GM18502 (cell line): ENCODE measurements around the gene LHX8.
"Not testable (repeated sequence)": the region's sequence is repeated elsewhere in the genome, so short reads cannot be mapped to it uniquely, and the experiment has no call there.

Experiments used
- ATAC-seq: cut with Tn5 transposase; IDR thresholded peaks from one replicate; pipeline ENCODE4 v1.9.1; 2021; ENCODE audit warnings: mild to moderate bottlenecking; ENCODE audit not compliant: unreplicated experiment, poor library complexity

The LHX8 gene

DNA sequence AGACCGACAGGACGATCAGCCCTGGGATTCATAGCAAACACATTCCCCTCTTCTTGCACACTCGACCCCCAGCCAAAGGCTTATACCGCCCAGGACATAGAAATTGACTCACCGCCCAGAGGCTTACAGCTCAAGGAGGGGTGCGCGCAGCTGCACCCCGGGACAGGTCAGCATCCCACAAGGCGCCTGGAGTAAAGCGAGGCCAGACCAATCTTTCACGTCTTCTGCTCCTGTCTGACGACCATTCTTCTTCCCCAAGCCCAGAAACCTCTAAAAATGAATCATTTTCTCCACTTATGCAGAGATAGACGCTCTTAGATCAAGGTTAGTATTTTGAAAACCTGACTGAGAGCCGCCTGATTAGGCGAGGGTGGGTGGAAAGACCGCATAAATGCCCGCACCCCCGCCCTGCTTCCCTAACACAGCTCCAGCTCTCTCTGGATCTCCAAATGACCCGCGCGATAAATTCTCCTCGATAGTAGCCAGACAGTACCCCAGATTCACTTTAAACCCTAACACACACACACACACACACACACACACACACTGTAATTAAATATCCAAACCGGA is 1.9 kb upstream of the LHX8 start:
- ATAC-seq = no peak

GRCh38 chr1:75132812-75133619 is 1.2 kb upstream of the LHX8 start:
- no peak for ATAC-seq

DNA sequence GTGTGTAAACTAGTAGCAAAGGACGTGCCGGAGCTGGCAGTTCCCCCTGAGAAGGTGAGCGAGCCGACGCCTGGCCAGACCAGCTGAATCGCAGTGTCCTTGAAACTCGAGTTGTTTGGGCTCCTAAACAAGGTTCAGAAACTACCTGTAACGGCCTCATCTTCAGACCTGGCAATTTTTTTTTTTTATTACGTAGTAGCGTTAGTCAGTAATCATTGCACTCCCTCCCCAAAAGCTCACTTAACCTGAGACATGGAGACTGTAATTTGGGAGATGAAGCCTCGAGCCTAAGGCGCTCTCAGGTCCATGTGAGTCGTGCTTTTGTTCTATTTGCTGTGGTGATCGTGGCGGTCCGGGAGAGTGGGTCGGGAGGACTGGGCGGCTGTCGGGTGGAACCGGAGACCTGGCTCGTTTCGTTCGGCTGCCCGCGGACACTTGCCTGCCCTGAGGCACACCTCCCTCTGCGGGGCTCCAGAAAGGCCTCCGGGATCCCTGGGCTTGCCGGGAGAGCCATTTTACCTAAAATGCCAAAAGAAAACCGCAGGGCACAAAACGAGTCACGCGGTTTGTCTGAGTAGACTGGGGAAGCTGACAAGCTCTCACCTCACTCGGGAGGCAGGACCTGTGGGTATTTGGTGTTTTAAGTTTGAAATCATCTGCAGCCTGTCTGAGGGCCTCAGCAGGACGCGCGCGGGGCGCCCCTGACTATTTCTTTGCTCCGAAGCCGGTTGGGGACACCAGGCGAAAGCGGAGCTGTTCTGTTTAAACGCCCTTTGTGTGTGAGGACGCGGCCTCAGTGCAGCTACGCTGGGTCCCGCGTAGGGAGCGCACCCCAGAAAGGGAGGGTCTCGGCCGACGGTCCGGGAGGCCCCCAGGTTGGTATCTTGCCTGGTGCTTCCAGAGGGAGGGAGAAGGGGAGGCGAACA is 722 bp downstream of the LHX8 start:
- no peak for ATAC-seq

DNA sequence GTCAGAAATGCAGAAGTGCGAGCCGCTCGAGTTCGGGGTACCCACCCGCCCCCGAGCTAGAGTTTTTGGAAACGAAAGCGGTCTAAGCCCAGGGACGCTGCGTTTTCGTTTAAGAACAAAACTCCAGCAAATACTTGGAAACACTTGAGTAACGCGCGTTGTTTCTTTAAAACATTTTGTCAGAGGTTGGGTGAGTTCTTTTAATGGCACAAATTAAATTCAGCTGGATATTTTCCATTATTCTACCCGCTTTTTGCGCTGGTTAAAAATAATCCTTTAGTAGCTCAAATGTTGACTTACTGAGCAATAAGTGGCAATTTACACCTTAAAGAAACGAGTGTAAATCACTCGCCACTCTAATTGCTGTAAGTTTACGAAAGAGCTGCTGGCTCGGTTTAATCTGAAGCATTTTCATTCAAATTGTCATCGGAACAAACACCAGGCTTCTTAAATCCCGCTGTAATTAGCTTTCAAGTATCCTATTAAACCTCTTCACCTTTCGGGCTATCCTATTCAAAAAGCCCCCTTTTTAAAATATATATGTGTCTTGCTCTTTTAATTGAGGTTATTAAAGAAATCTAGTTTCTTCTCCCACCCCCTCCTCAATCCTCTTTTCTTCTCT is 1.5 kb downstream of the LHX8 start:
- ATAC-seq = no peak

- no peak for ATAC-seq
Observed at GRCh38 chr1:75136195-75136815, 2.1 kb downstream of the LHX8 start.

- no peak for ATAC-seq
Observed at GRCh38 chr1:75136921-75137641, 2.9 kb downstream of the LHX8 start.

- ATAC-seq = no peak
Observed at GRCh38 chr1:75152092-75152491, 17.9 kb downstream of the LHX8 start.

DNA sequence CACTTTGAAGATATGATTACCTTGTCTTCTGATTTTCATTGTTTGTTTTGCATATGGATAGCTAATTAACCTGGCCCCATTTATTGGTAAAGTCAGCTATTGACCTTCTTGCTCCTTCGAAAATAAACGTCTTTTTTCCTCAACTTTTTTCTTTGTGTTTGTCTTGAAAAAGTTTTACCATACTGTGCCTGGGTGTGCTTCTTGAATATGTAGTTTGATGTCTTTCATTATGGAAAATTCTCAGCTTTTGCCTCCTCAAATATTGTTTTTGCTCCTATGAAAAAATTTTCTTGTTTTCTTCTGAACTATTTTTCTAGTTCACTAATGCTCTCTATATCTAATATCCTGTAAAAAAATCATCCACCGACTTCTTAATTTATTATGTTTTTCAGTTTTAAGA is 25.0 kb downstream of the LHX8 start:
- no peak for ATAC-seq

- ATAC-seq = peak; percentile 75
Observed at GRCh38 chr1:75165264-75165663, 31.1 kb downstream of the LHX8 start.

DNA sequence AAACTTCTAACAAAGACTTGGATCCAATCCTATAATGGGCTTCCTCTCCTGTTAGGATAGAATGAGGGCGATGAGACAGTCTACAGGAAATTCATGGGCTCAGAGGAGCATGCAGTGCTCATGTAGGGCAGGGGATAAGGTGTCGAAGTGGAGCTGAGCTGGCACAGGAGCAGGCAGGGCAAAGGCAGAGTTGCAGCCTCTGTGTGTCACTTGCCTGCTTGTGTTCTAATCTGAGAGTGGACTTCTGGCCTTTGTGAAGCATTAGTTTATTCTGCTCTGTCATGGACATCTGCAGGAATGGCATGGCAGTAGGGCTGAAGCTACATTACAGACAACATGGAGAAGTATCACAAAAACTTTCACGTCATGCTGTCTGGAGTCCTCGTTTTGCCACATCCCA is 32.6 kb downstream of the LHX8 start:
- ATAC-seq = no peak

DNA sequence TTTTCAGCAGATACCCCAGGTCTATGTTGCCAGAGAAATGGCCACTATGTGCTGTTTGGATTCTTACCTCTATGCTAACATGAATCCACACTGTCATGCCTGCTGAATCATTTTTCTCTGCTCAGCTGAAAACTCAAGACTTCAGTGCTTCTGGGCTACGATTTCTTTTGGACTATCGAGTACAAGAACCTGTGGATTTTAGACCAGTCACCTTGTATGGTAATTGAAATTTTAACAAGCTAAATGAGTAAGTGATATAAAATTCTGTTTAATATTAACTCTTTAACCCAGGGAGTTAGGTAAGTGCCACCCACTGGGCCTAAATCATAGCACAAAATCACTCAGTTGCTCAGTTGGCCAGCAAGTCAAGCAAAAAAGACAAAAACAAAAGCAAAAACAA is 35.8 kb downstream of the LHX8 start:
- no peak for ATAC-seq

DNA sequence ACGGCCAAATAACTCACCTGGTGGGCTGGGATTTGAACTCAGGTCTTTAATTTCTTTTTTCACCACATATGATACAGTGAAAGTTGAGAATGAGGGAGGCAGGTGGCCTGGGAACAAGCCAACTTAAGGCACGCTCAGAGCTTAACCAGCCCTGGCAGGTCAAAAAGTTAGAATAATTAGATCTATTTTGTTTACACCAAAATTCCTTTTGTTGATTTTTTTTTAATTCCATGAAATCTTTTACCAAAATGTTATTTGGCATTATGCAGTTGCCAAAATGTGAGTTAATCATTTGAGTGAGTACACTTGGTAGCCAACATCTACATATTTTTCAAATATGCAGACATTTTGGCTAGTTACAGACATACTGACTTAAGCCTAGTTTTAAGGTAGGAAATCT is 36.8 kb downstream of the LHX8 start:
- no peak for ATAC-seq

- no peak for ATAC-seq
Observed at GRCh38 chr1:75171876-75172275, 37.7 kb downstream of the LHX8 start.

DNA sequence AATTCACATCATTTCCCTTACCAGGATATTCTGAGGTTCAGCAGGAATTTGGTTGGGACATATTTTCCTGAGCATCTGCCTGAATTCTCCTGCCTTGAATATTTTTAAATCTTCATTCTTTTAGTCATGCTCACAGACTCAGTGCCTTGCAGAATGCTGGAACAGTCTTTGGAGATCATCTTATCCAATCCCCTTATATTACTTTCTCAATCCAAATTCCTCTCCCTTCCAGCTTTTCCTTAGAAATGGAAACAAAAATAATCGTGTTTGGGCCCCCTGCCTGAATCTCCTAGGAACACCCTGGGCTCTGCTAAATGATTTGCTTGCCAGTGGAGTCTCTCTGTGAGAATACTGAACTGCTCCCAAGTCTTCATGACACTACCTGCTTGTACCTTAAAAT is 38.4 kb downstream of the LHX8 start:
- no peak for ATAC-seq

- no peak for ATAC-seq
Observed at GRCh38 chr1:75174031-75174760, 40.0 kb downstream of the LHX8 start.

DNA sequence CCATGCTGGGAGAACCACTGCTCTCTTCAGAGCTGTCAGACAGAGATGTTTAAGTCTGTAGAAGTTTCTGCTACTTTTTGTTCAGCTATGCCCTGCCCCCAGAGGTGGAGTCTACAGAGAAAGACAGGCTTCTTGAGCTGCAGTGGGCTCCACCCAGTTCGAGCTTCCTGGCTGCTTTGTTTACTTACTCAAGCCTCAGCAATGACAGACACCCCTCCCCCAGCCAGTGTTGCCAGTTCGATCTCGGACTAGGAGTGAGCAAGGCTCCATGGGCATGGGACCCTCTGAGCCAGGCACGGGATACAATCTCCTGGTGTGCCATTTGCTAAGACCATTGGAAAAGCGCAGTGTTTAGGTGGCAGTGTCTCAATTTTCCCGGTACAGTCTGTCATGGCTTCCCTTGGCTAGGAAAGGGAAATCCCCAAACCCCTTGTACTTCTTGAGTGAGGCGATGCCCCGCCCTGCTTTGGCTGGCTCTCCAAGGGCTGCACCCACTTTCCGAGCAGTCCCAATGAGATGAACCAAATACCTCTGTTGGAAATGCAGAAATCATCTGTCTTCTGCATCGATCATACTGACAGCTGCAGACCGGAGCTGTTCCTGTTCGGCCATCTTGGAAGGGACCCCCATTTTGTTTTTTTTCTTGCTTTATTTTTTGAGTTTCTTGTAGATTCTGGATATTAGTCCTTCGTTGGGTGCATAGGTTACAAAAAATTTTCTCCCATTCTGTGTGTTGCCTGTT is 47.2 kb downstream of the LHX8 start:
- not testable (repeated sequence) for ATAC-seq

DNA sequence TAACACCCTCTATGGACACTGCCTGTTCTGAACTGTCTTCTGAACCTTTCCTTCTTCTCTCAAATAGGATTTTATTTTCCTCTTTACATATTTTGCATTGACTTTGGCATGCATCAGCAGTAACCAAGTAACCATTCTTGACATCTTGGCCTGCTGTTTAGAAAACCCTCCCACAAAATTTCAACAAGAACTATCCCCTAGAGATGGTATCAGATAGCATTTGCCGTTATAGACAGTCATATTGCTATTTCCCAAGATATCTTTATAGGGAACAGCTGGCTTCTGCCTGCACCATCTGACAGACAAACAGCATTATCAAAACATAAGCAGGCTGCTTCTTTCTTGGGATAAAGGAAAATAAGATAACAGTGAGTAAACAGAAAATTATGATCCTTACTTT is 54.7 kb downstream of the LHX8 start:
- ATAC-seq = no peak

GRCh38 chr1:75198163-75198562 is 64.0 kb downstream of the LHX8 start:
- no peak for ATAC-seq
